Pancreas (tissue), 10 donors: ENCODE data around the gene TIMM17A. TPM values are rescaled to one million over a fixed set of nuclear protein-coding genes. Genes with fewer than 3 reads are reported as not detected.
"Not testable (repeated sequence)": the region's sequence is repeated elsewhere in the genome, so short reads cannot be mapped to it uniquely, and the experiment has no call there.

Experiments
- ATAC-seq, 4 donors: fragments of 200-7000 bp; cut with Tn5 transposase; one replicate each; pipeline versions ENCODE4 v1.8.0 to v1.9.1; 2020; ENCODE audit warnings: mild to moderate bottlenecking in 4 of 4, moderate library complexity in 4 of 4
- DNase-seq, 6 donors: peaks; one replicate each; pipeline ENCODE4 v3.0.0-alpha.2; 2020
- FAIRE-seq: peaks from 2 replicates; lab custom pipeline; 2012; peaks lifted over from hg19 to GRCh38; lab: Jason Lieb, UNC
- H3K27ac ChIP-seq, 4 donors: fragments of 200-600 bp; sonication (generic); 1 replicate in 3 of 4; 2 replicates in 1 of 4; pipeline versions ENCODE4 v1.5.0 to v1.8.0; 2020
- H3K27me3 ChIP-seq, 4 donors: fragments of 200-600 bp; one replicate each; pipeline ENCODE4 v1.8.0; 2021
- H3K36me3 ChIP-seq, 3 donors: fragments of 200-600 bp; sonication (generic) in 1 of 3; one replicate each; pipeline versions ENCODE4 v1.5.0 to v1.8.0; 2020 to 2021
- H3K4me1 ChIP-seq, 3 donors: fragments of 200-600 bp; one replicate each; pipeline ENCODE4 v1.8.0; 2021
- H3K4me3 ChIP-seq, 4 donors: fragments of 200-600 bp; sonication (generic) in 2 of 4; one replicate each; pipeline versions ENCODE4 v1.5.0 to v1.8.0; 2020 to 2021
- H3K9me3 ChIP-seq, 4 donors: fragments of 200-600 bp; one replicate each; pipeline ENCODE4 v1.8.0; 2021
- CTCF ChIP-seq, 4 donors: fragments of 200-600 bp; sonication (generic) in 3 of 4; IDR thresholded peaks; one replicate each; pipeline versions ENCODE4 v1.5.0 to v1.8.0; 2021; ENCODE audit warnings: antibody characterized with exemption in 4 of 4
- WGBS, 2 donors: extraction: QIAGEN DNeasy Blood & Tissue Kit; methylation state at CpG; one replicate each; pipeline ENCODE4 v1.1.7; 2013; 5-methylcytosine and 5-hydroxymethylcytosine counted together
- intact Hi-C, 3 donors: fragments of 100-400 bp; cut with DNase I; formaldehyde crosslinking; loops; one replicate each; pipeline versions ENCODE4 v1.11.1 to v1.14.2; 2022
- polyA plus RNA-seq, 2 donors: library from polyadenylated mRNA; stranded (reverse); fragments of 200-250 nt; gene quantifications; one replicate each; pipeline ENCODE4 v1.2.3, GENCODE V29; 2013
- total RNA-seq, 6 donors: library from RNA; stranded (reverse); fragmentation: NEBNext Ultra II Directional in 4 of 6; extraction: Animal tissue kit (Norgen Biotek cat#: 25700) in 4 of 6; gene quantifications; one replicate each; pipeline versions ENCODE4 v1.2.1 to v1.2.4, GENCODE V29; 2021 to 2023
- donor health status: healthy with polysubstance abuse.
- donor health status: DM: no; HTN: no; CAD: no; lungs with moderate emphysema.
- donor health status: DM: no; HTN: no; CAD: no.
- donor health status: control.
- donor health status: control.
- donor health status: Bipolar disorder and iron deficiency.
- donor health status: DM: yes; HTN: yes; CAD: no.
- donor health status: DM: no; HTN: no; CAD: no.
- donor health status: DM: no; HTN: no; CAD: no.
- donor health status: DM: yes; HTN: yes; CAD: no.

TIMM17A gene
- total and polyA plus RNA-seq, 8 donors = 7.9 to 28.2 (median 17.5) TPM

GRCh38 chr1:201939148-201939547, 16.2 kb upstream of the TIMM17A start:
- Histone ChIP-seq H3K4me3 (no peak overlapping the region), H3K36me3 (no peaks in the 10 kb centered on the region), H3K4me1 (no peaks in the 10 kb centered on the region), H3K27me3 (peaks cover 0 to 4% (median 0%) of the 10 kb centered on the region in 4 donors), H3K27ac (no peak overlapping the region), H3K9me3 (no peaks in the 10 kb centered on the region)
- ATAC-seq = no peak
- no peak for DNase-seq
- 50% methylated on average over 4 of the region's 4 CpGs for WGBS, 2 donors
- intact Hi-C loops = no loop called here
- FAIRE-seq = no peak
- no peak for TF ChIP-seq CTCF (IDR thresholded peaks at IDR 0.05)

- DNase-seq (no peak), ATAC-seq (no peak), FAIRE-seq (no peak)
- no peak overlapping the region for H3K4me3 ChIP-seq
- H3K27ac ChIP-seq = no peak overlapping the region
- no peaks in the 10 kb centered on the region for H3K4me1 ChIP-seq
- 62 to 79% methylated on average over 5 of the region's 5 CpGs for WGBS, 2 donors
- H3K36me3 ChIP-seq = no peaks in the 10 kb centered on the region
- no peaks in the 10 kb centered on the region for H3K9me3 ChIP-seq
- intact Hi-C loops = no loop called here
- TF ChIP-seq CTCF (IDR thresholded peaks at IDR 0.05) = no peak
- H3K27me3 ChIP-seq = peaks cover 0 to 4% (median 0%) of the 10 kb centered on the region in 4 donors
These were observed 15.7 kb upstream of the TIMM17A start for GRCh38 chr1:201939574-201939973.

- H3K9me3 ChIP-seq, DNase-seq, FAIRE-seq, H3K36me3 ChIP-seq, H3K27ac ChIP-seq, H3K4me1 ChIP-seq, ATAC-seq, H3K27me3 ChIP-seq, H3K4me3 ChIP-seq, intact Hi-C loops: not testable (repeated sequence)
- WGBS, 2 donors = 91 to 96% methylated on average over 10 of the region's 10 CpGs
These were observed 15.0 kb upstream of the TIMM17A start for GRCh38 chr1:201940316-201940715.

- Histone ChIP-seq H3K36me3 (no peaks in the 10 kb centered on the region), H3K4me3 (no peak overlapping the region), H3K9me3 (no peaks in the 10 kb centered on the region), H3K27ac (no peak overlapping the region), H3K27me3 (peaks cover 0 to 4% (median 0%) of the 10 kb centered on the region in 4 donors), H3K4me1 (no peaks in the 10 kb centered on the region)
- DNase-seq = no peak
- no peak for TF ChIP-seq CTCF (IDR thresholded peaks at IDR 0.05)
- FAIRE-seq = no peak
- intact Hi-C loops = no loop called here
- 60 to 68% methylated on average over 18 of the region's 18 CpGs for WGBS, 2 donors
- ATAC-seq = no peak
These were observed 13.7 kb upstream of the TIMM17A start for GRCh38 chr1:201941420-201942128.

- ATAC-seq (no peak), DNase-seq (no peak), FAIRE-seq (no peak)
- no peaks in the 10 kb centered on the region for H3K9me3 ChIP-seq
- no peak overlapping the region for H3K27ac ChIP-seq
- H3K4me3 ChIP-seq = no peak overlapping the region
- 95 to 100% methylated on average over 1 of the region's 1 CpG for WGBS, 2 donors
- intact Hi-C loops = no loop called here
- H3K4me1 ChIP-seq = no peaks in the 10 kb centered on the region
- H3K27me3 ChIP-seq = peaks cover 0 to 4% (median 0%) of the 10 kb centered on the region in 4 donors
- TF ChIP-seq CTCF (IDR thresholded peaks at IDR 0.05) = no peak
- H3K36me3 ChIP-seq = no peaks in the 10 kb centered on the region
These were observed 13.2 kb upstream of the TIMM17A start for GRCh38 chr1:201942129-201942495.
